HEK293 (cell line): ENCODE results near the gene UBE2E1.

ENCODE experiments used
- CTCF ChIA-PET: fragments of 350-600 bp; formaldehyde crosslinking; extraction: SDS; loops from one replicate; lab custom pipeline; 2021; ENCODE audit warnings: antibody characterized with exemption; lab: Yijun Ruan, JAX
- POLR2A ChIA-PET: fragments of 300-600 bp; formaldehyde crosslinking; extraction: SDS; loops from one replicate; lab custom pipeline; 2020; ENCODE audit warnings: antibody characterized with exemption, inconsistent platforms; lab: Yijun Ruan, JAX
- H3K27ac ChIP-seq: fragments of 200-500 bp; sonication (Bioruptor generic); 2 replicates; pipeline ENCODE4 v1.5.1; 2014; ENCODE audit warnings: low read depth, low read length, control low read depth, inconsistent platforms; ENCODE audit errors: extremely low read depth
- H3K36me3 ChIP-seq, 2 experiments: fragments of 200-500 bp in 1 of 2; sonication (Bioruptor generic) in 1 of 2; 1 replicate in 1 of 2; 2 replicates in 1 of 2; pipeline ENCODE4 v1.5.1; 2014 to 2017; ENCODE audit warnings: inconsistent platforms in 2 of 2, low read length in 2 of 2; ENCODE audit not compliant: control insufficient read depth in 2 of 2, insufficient read depth in 1 of 2
- H3K4me1 ChIP-seq: fragments of 200-500 bp; sonication (Bioruptor generic); 2 replicates; pipeline ENCODE4 v1.5.1; 2014; ENCODE audit warnings: mild to moderate bottlenecking, low read length, inconsistent platforms; ENCODE audit not compliant: control insufficient read depth, insufficient read depth
- H3K4me3 ChIP-seq: 2 replicates; pipeline ENCODE4 v1.5.1; 2011; ENCODE audit warnings: low read depth, mild to moderate bottlenecking, control low read depth, low read length, moderate library complexity
- H3K9me3 ChIP-seq: fragments of 200-500 bp; sonication (Bioruptor generic); 2 replicates; pipeline ENCODE4 v1.5.1; 2014; ENCODE audit warnings: low read depth, low read length, inconsistent platforms; ENCODE audit not compliant: control insufficient read depth, insufficient read depth
- EGR2 ChIP-seq: fragments of 450-650 bp; formaldehyde crosslinking; IDR thresholded peaks from 2 replicates; pipeline ENCODE4 v1.5.1; 2016; ENCODE audit warnings: low read depth, missing biosample characterization, missing genetic modification characterization
- HOXD13 ChIP-seq: sonication (generic); formaldehyde crosslinking; IDR thresholded peaks from 2 replicates; pipeline ENCODE4 v1.8.0; 2022; ENCODE audit warnings: missing genetic modification reagents, borderline replicate concordance
- KLF10 ChIP-seq: fragments of 450-650 bp; IDR thresholded peaks from 2 replicates; pipeline ENCODE4 v1.5.1; 2018; ENCODE audit warnings: missing biosample characterization, mild to moderate bottlenecking, missing genetic modification characterization
- KLF7 ChIP-seq: fragments of 450-650 bp; formaldehyde crosslinking; IDR thresholded peaks from 2 replicates; pipeline ENCODE4 v1.5.1; 2016; ENCODE audit warnings: missing biosample characterization, missing genetic modification characterization, borderline replicate concordance
- SETDB1 ChIP-seq: IDR thresholded peaks from one replicate; pipeline ENCODE4 v1.6.1; 2017; ENCODE audit warnings: mild to moderate bottlenecking, low read length, moderate library complexity, mixed read lengths; ENCODE audit not compliant: insufficient read length
- SP2 ChIP-seq: fragments of 450-650 bp; formaldehyde crosslinking; IDR thresholded peaks from 2 replicates; pipeline ENCODE4 v1.5.1; 2016; ENCODE audit warnings: missing biosample characterization, missing genetic modification characterization
- TCF7L2 ChIP-seq: IDR thresholded peaks from 2 replicates; pipeline ENCODE4 v1.6.1; 2011; ENCODE audit warnings: low read depth, mild to moderate bottlenecking, inconsistent platforms, low read length, moderate library complexity, borderline replicate concordance
- TRIM28 ChIP-seq: IDR thresholded peaks from 2 replicates; pipeline ENCODE4 v1.6.1; 2011; ENCODE audit warnings: low read length, control low read depth, borderline replicate concordance
- TSHZ1 ChIP-seq: fragments of 450-650 bp; formaldehyde crosslinking; IDR thresholded peaks from 2 replicates; pipeline ENCODE4 v1.5.1; 2016; ENCODE audit warnings: missing biosample characterization, missing genetic modification characterization, borderline replicate concordance
- YY1 ChIP-seq: fragments of 450-650 bp; formaldehyde crosslinking; IDR thresholded peaks from 2 replicates; pipeline ENCODE4 v1.5.1; 2018; ENCODE audit warnings: missing biosample characterization, missing genetic modification characterization
- ZBTB48 ChIP-seq: fragments of 450-650 bp; formaldehyde crosslinking; IDR thresholded peaks from 2 replicates; pipeline ENCODE4 v1.5.1; 2016; ENCODE audit warnings: missing biosample characterization, missing genetic modification characterization
- ZEB2 ChIP-seq: fragments of 450-650 bp; formaldehyde crosslinking; IDR thresholded peaks from 2 replicates; pipeline ENCODE4 v1.5.1; 2016; ENCODE audit warnings: missing biosample characterization, missing genetic modification characterization
- ZNF16 ChIP-seq: fragments of 450-650 bp; formaldehyde crosslinking; IDR thresholded peaks from 2 replicates; pipeline ENCODE4 v1.5.1; 2016; ENCODE audit warnings: low read depth, missing biosample characterization, missing genetic modification characterization
- ZNF174 ChIP-seq: fragments of 450-650 bp; formaldehyde crosslinking; IDR thresholded peaks from 2 replicates; pipeline ENCODE4 v1.5.0; 2017; ENCODE audit warnings: missing biosample characterization, mild to moderate bottlenecking, missing genetic modification characterization
- ZNF18 ChIP-seq: fragments of 450-650 bp; formaldehyde crosslinking; IDR thresholded peaks from 2 replicates; pipeline ENCODE4 v1.5.1; 2016; ENCODE audit warnings: missing biosample characterization, missing genetic modification characterization
- ZNF19 ChIP-seq: fragments of 450-650 bp; formaldehyde crosslinking; IDR thresholded peaks from 2 replicates; pipeline ENCODE4; 2016; ENCODE audit warnings: missing biosample characterization, missing genetic modification characterization, low read depth
- ZNF223 ChIP-seq: fragments of 450-650 bp; formaldehyde crosslinking; IDR thresholded peaks from 2 replicates; pipeline ENCODE4 v1.5.1; 2016; ENCODE audit warnings: missing biosample characterization, missing genetic modification characterization
- ZNF354C ChIP-seq: fragments of 450-650 bp; formaldehyde crosslinking; IDR thresholded peaks from 2 replicates; pipeline ENCODE4 v1.5.1; 2016; ENCODE audit warnings: missing biosample characterization, missing genetic modification characterization, low read depth, borderline replicate concordance
- ZNF391 ChIP-seq: fragments of 450-650 bp; formaldehyde crosslinking; IDR thresholded peaks from 2 replicates; pipeline ENCODE4 v1.5.1; 2016; ENCODE audit warnings: low read depth, missing biosample characterization, missing genetic modification characterization, borderline replicate concordance
- ZNF510 ChIP-seq: fragments of 450-650 bp; formaldehyde crosslinking; IDR thresholded peaks from 2 replicates; pipeline ENCODE4 v1.5.1; 2018; ENCODE audit warnings: mild to moderate bottlenecking, missing genetic modification characterization, missing biosample characterization; ENCODE audit not compliant: insufficient replicate concordance
- ZNF529 ChIP-seq: fragments of 450-650 bp; formaldehyde crosslinking; IDR thresholded peaks from 2 replicates; pipeline ENCODE4 v1.5.1; 2017; ENCODE audit warnings: missing genetic modification characterization, missing biosample characterization; ENCODE audit not compliant: insufficient replicate concordance
- ZNF530 ChIP-seq: fragments of 450-650 bp; formaldehyde crosslinking; IDR thresholded peaks from 2 replicates; pipeline ENCODE4 v1.5.1; 2016; ENCODE audit warnings: low read depth, missing biosample characterization, missing genetic modification characterization
- ZNF623 ChIP-seq: fragments of 450-650 bp; formaldehyde crosslinking; IDR thresholded peaks from 2 replicates; pipeline ENCODE4 v1.5.1; 2016; ENCODE audit warnings: missing biosample characterization, missing genetic modification characterization
- ZNF624 ChIP-seq: fragments of 450-650 bp; formaldehyde crosslinking; IDR thresholded peaks from 2 replicates; pipeline ENCODE4 v1.5.1; 2017; ENCODE audit warnings: missing biosample characterization, missing genetic modification characterization
- ZNF629 ChIP-seq: fragments of 450-650 bp; formaldehyde crosslinking; IDR thresholded peaks from 2 replicates; pipeline ENCODE4 v1.5.1; 2017; ENCODE audit warnings: missing biosample characterization, missing genetic modification characterization
- ZNF639 ChIP-seq: fragments of 450-650 bp; formaldehyde crosslinking; IDR thresholded peaks from 2 replicates; pipeline ENCODE4 v1.5.1; 2016; ENCODE audit warnings: missing biosample characterization, missing genetic modification characterization
- ZNF658 ChIP-seq: fragments of 450-650 bp; formaldehyde crosslinking; IDR thresholded peaks from 2 replicates; pipeline ENCODE4; 2016; ENCODE audit warnings: missing biosample characterization, missing genetic modification characterization
- ZNF670 ChIP-seq: fragments of 450-650 bp; formaldehyde crosslinking; IDR thresholded peaks from 2 replicates; pipeline ENCODE4 v1.5.1; 2016; ENCODE audit warnings: missing biosample characterization, missing genetic modification characterization, low read depth
- ZNF76 ChIP-seq: fragments of 450-650 bp; formaldehyde crosslinking; IDR thresholded peaks from 2 replicates; pipeline ENCODE4; 2016; ENCODE audit warnings: low read depth, missing biosample characterization, missing genetic modification characterization, borderline replicate concordance
- ZNF791 ChIP-seq: fragments of 450-650 bp; formaldehyde crosslinking; IDR thresholded peaks from 2 replicates; pipeline ENCODE4 v1.5.1; 2016; ENCODE audit warnings: missing biosample characterization, missing genetic modification characterization
- ZXDB ChIP-seq: fragments of 450-650 bp; formaldehyde crosslinking; IDR thresholded peaks from 2 replicates; pipeline ENCODE4 v1.5.1; 2016; ENCODE audit warnings: missing biosample characterization, missing genetic modification characterization
- TF ChIP-seq, protein P1 (sequence below): fragments of 450-650 bp; formaldehyde crosslinking; IDR thresholded peaks from 2 replicates; pipeline ENCODE4 v1.5.1; 2016; ENCODE audit warnings: missing biosample characterization, missing genetic modification characterization

Gene UBE2E1

GRCh38 chr3:23938688-23939087 lies 132.9 kb downstream of the UBE2E1 start:
- H3K4me1 ChIP-seq, result no peaks in the 10 kb centered on the region
- ChIA-PET POLR2A (interaction anchor here (1.0 kb wide), 1 partner anchor 22 kb away, joined by 3 read pairs; the partner anchor contains the start of genes NKIRAS1 and RPL15), CTCF (no interaction called here)
- H3K36me3 ChIP-seq, result no peaks in the 10 kb centered on the region
- no peak overlapping the region for H3K27ac ChIP-seq
- no peaks in the 10 kb centered on the region for H3K9me3 ChIP-seq
- H3K4me3 ChIP-seq, result no peak overlapping the region
- no peak for TF ChIP-seq ZNF19 (tag by site-specific recombination)
- no peak for TF ChIP-seq ZNF174
- TF ChIP-seq KLF10 (tag by site-specific recombination), result no peak
- peak; percentile 19 for TF ChIP-seq ZNF529 (tag by site-specific recombination)
- no peak for TF ChIP-seq ZNF16 (tag by site-specific recombination)
- TF ChIP-seq ZNF76 (tag by site-specific recombination), result no peak
- TF ChIP-seq ZNF510 (tag by site-specific recombination), result no peak
- no peak for TF ChIP-seq TSHZ1 (tag by site-specific recombination)
- TF ChIP-seq, protein P1, sequence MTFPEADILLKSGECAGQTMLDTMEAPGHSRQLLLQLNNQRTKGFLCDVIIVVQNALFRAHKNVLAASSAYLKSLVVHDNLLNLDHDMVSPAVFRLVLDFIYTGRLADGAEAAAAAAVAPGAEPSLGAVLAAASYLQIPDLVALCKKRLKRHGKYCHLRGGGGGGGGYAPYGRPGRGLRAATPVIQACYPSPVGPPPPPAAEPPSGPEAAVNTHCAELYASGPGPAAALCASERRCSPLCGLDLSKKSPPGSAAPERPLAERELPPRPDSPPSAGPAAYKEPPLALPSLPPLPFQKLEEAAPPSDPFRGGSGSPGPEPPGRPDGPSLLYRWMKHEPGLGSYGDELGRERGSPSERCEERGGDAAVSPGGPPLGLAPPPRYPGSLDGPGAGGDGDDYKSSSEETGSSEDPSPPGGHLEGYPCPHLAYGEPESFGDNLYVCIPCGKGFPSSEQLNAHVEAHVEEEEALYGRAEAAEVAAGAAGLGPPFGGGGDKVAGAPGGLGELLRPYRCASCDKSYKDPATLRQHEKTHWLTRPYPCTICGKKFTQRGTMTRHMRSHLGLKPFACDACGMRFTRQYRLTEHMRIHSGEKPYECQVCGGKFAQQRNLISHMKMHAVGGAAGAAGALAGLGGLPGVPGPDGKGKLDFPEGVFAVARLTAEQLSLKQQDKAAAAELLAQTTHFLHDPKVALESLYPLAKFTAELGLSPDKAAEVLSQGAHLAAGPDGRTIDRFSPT (tag by site-specific recombination), result no peak
- TF ChIP-seq SETDB1, result peak; percentile 23
- peak; percentile 54; the same call in 1 of the 2 replicates for TF ChIP-seq TRIM28
- no peak for TF ChIP-seq ZXDB
- no peak for TF ChIP-seq ZNF629 (tag by site-specific recombination)
- TF ChIP-seq HOXD13, result no peak
- no peak for TF ChIP-seq ZNF623 (tag by site-specific recombination)
- no peak for TF ChIP-seq ZNF624 (tag by site-specific recombination)
- TF ChIP-seq ZNF18 (tag by site-specific recombination), result no peak
- TF ChIP-seq ZNF791 (tag by site-specific recombination), result no peak
- no peak for TF ChIP-seq ZNF354C (tag by site-specific recombination)
- no peak for TF ChIP-seq ZNF639 (tag by site-specific recombination)
- no peak for TF ChIP-seq ZNF658 (tag by site-specific recombination)
- TF ChIP-seq ZEB2 (tag by site-specific recombination), result no peak
- TF ChIP-seq SP2 (tag by site-specific recombination), result no peak
- TF ChIP-seq ZNF391, result no peak
- no peak for TF ChIP-seq ZNF530 (tag by site-specific recombination)
- no peak for TF ChIP-seq ZBTB48
- TF ChIP-seq YY1 (tag by site-specific recombination), result 0 out of 2 replicates have a peak, but pooled peaks have one; percentile 18
- no peak for TF ChIP-seq ZNF223 (tag by site-specific recombination)
- TF ChIP-seq EGR2 (tag by site-specific recombination), result no peak
- TF ChIP-seq TCF7L2, result no peak
- no peak for TF ChIP-seq ZNF670 (tag by site-specific recombination)
- TF ChIP-seq KLF7 (tag by site-specific recombination), result no peak
- TF ChIP-seq, all 188 proteins: peak for 4
